ENCODE results near the gene ERI3. TPM values are rescaled to one million over a fixed set of nuclear protein-coding genes. Genes with fewer than 3 reads are reported as not detected.

Gene ERI3
- total RNA-seq, 1 donor from 2014 or later = 70.7 TPM

GRCh38 chr1:44290250-44291094 lies 64.6 kb downstream of the ERI3 start:
- DNase-seq (ENCODE audit: low spot score in 2 of 2, unreplicated experiment in 2 of 2) = no peak
- Mint-ChIP-seq H3K27ac (no peak overlapping the region), H3K36me3 (peaks cover 48% of the 10 kb centered on the region), H3K4me1 (no peaks in the 10 kb centered on the region), H3K27me3 (ENCODE audit: low read depth) (no peaks in the 10 kb centered on the region), H3K4me3 (no peak overlapping the region), H3K9me3 (no peaks in the 10 kb centered on the region)
- TF ChIP-seq, protein P1, sequence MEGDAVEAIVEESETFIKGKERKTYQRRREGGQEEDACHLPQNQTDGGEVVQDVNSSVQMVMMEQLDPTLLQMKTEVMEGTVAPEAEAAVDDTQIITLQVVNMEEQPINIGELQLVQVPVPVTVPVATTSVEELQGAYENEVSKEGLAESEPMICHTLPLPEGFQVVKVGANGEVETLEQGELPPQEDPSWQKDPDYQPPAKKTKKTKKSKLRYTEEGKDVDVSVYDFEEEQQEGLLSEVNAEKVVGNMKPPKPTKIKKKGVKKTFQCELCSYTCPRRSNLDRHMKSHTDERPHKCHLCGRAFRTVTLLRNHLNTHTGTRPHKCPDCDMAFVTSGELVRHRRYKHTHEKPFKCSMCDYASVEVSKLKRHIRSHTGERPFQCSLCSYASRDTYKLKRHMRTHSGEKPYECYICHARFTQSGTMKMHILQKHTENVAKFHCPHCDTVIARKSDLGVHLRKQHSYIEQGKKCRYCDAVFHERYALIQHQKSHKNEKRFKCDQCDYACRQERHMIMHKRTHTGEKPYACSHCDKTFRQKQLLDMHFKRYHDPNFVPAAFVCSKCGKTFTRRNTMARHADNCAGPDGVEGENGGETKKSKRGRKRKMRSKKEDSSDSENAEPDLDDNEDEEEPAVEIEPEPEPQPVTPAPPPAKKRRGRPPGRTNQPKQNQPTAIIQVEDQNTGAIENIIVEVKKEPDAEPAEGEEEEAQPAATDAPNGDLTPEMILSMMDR (IDR thresholded peaks at IDR 0.05; ENCODE audit: unreplicated experiment) = no peak

DNA sequence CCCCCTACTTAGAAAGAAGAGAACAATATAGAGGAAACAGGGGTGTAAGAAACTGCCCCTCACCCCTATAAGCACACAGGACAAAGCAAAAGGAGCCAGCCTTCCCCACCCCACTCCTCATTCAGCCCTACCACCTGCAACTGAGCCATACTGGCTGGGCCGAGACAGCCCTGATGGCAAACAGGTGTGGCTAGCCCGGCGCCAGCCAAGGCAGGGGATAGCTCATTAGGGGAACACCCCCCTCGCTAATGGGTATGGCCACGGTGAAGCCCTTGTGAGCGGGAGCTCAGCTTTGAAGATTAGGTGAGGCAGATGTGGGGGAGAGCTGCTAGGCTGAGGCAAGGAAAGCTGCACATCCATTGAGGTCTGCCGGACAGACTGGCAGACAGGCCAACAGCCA lies 65.5 kb downstream of the ERI3 start:
- Mint-ChIP-seq H3K27me3 (ENCODE audit: low read depth) (no peaks in the 10 kb centered on the region), H3K4me3 (no peak overlapping the region), H3K27ac (no peak overlapping the region), H3K9me3 (no peaks in the 10 kb centered on the region), H3K4me1 (no peaks in the 10 kb centered on the region), H3K36me3 (peaks cover 43% of the 10 kb centered on the region)
- TF ChIP-seq, protein P1 (IDR thresholded peaks at IDR 0.05; ENCODE audit: unreplicated experiment) = no peak
- no peak for DNase-seq (ENCODE audit: low spot score in 2 of 2, unreplicated experiment in 2 of 2)

DNA sequence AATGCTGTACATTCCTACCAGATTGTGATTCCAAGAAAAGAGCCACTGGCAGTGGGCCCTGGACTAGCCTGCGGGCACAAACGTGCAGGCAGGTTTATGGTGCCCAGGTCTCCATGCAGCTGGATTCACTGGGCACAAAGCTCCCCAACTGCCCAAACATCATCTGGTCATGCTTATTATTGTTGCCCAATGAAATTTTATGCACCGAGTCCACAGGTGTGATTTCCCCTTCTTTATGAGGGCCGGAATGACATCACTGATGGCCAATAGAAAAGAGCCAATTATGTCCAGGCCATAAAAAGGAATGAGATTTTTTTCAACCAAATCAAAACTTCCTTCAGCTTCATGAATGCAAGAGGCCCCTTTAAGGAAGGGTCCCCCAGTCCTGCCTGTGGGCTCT lies 66.2 kb downstream of the ERI3 start:
- no peaks in the 10 kb centered on the region for H3K9me3 Mint-ChIP-seq
- H3K4me3 Mint-ChIP-seq = no peak overlapping the region
- peaks cover 44% of the 10 kb centered on the region for H3K36me3 Mint-ChIP-seq
- no peak overlapping the region for H3K27ac Mint-ChIP-seq
- no peak for DNase-seq (ENCODE audit: low spot score in 2 of 2, unreplicated experiment in 2 of 2)
- no peaks in the 10 kb centered on the region for H3K27me3 Mint-ChIP-seq (ENCODE audit: low read depth)
- no peaks in the 10 kb centered on the region for H3K4me1 Mint-ChIP-seq
- TF ChIP-seq, protein P1 (IDR thresholded peaks at IDR 0.05; ENCODE audit: unreplicated experiment) = no peak

GRCh38 chr1:44284184-44284583 lies 70.9 kb downstream of the ERI3 start:
- TF ChIP-seq, protein P1 (IDR thresholded peaks at IDR 0.05; ENCODE audit: unreplicated experiment) = no peak
- no peaks in the 10 kb centered on the region for H3K4me1 Mint-ChIP-seq
- DNase-seq (ENCODE audit: low spot score in 2 of 2, unreplicated experiment in 2 of 2) = no peak
- peaks cover 38% of the 10 kb centered on the region for H3K36me3 Mint-ChIP-seq
- H3K27me3 Mint-ChIP-seq (ENCODE audit: low read depth) = no peaks in the 10 kb centered on the region
- H3K4me3 Mint-ChIP-seq = no peak overlapping the region
- H3K27ac Mint-ChIP-seq = no peak overlapping the region
- no peaks in the 10 kb centered on the region for H3K9me3 Mint-ChIP-seq

DNA sequence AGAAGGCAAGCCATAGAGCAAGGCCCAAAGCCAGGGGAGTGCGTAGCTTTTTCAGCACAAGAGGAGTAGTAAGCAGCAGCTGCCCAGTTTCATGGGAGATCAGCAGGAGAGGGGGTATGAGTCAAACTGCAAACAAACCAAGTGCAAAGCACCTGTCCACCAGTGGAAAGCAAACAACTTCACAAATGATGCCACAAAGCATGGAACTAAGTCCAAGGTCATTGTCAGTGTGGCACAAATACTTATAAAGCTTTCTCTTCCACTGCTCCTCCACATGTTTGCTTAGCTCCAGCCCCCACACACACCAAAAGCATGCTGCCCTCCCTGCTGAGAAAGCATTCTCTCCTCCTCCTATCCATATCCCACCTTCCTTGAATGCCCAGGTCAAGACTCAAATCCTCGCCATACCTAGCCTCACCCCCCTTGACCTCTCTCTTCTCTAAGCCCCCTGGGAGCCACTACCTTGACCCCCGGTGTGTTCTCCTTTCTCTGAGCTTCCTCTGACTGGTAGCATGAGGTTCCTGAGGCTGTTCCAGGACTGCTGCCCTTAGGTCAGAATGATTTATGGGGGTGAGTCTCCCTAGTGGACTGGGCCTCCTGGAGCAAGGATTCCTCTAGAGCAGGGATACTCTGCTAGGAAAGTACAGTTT lies 71.4 kb downstream of the ERI3 start:
- H3K9me3 Mint-ChIP-seq = no peaks in the 10 kb centered on the region
- no peak for DNase-seq (ENCODE audit: low spot score in 2 of 2, unreplicated experiment in 2 of 2)
- no peak overlapping the region for H3K27ac Mint-ChIP-seq
- H3K4me1 Mint-ChIP-seq = no peaks in the 10 kb centered on the region
- peaks cover 39% of the 10 kb centered on the region for H3K36me3 Mint-ChIP-seq
- TF ChIP-seq, protein P1 (IDR thresholded peaks at IDR 0.05; ENCODE audit: unreplicated experiment) = no peak
- H3K4me3 Mint-ChIP-seq = no peak overlapping the region
- H3K27me3 Mint-ChIP-seq (ENCODE audit: low read depth) = no peaks in the 10 kb centered on the region

Measured in mesothelial cell of epicardium (in vitro differentiated cells).